Left lobe of liver (tissue), 2 donors: ENCODE data around the gene ASB3. TPM values are rescaled to one million over a fixed set of nuclear protein-coding genes. Genes with fewer than 3 reads are reported as not detected.
"Not testable (repeated sequence)": the region's sequence is repeated elsewhere in the genome, so short reads cannot be mapped to it uniquely, and the experiment has no call there.

Source experiments
- ATAC-seq: fragments of 200-7000 bp; cut with Tn5 transposase; one replicate; pipeline ENCODE4 v1.9.1; 2020; ENCODE audit warnings: mild to moderate bottlenecking, moderate library complexity
- DNase-seq: peaks from one replicate; pipeline ENCODE4 v3.0.0-alpha.2; 2020; ENCODE audit warnings: low spot score
- total RNA-seq: library from RNA; stranded (reverse); gene quantifications from one replicate; pipeline ENCODE4 v1.2.1, GENCODE V29; 2021
- donor health status: DM: no; HTN: no; CAD: no; lungs with moderate emphysema.
- donor health status: DM: no; HTN: yes; CAD: no.

The ASB3 gene
- total RNA-seq, 1 donor from 2014 or later: 5.2 TPM

DNA sequence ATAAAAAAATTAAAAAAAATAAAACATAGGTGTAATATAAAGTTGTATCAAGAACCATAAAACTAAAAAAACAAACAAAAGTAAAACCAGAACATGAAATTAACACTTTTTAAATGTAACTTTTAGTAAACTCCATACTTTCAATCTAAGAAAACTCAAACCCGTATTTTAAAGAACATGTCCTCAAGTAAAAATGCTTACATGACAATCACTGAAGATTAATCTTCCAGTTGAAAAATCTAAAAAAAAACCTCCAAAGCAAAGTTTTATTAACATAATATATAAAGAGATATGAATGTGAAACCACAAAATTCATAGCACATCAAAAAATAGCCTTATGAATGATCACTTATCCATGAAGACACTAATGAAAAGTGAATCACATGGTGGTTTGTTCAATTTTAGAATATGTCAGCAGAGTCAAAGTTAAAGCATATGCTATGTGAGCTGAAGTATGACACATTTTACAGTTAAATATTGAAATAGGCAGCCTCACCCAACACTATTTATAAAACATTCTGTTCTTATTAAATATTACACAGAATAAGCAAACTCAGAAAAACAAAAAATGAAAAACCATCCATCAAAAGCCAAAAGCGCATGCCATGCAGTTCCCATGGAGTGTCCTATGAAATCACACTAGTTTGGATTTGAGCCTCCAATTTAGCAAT, 42.2 kb downstream of the ASB3 start:
- DNase-seq (no peak), ATAC-seq (no peak)

DNA sequence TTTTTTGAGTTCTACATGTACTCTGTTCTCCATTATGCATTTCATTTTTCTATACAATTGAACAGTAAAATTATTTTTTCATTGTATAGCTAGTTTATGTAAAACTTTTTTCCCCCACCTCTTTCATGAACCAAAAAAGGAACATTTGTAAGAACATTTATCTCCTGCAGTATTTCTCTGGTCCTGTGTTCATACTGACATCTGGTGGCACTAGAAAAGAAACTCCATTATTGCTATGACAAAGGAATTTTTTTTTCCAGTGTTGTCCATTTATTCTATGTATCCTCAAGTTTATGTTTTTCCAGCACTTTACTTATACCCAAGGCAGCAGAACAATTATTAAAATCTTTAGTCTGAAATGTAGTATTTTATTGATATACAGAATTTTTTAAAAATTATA, 46.6 kb downstream of the ASB3 start:
- no peak for DNase-seq

DNA sequence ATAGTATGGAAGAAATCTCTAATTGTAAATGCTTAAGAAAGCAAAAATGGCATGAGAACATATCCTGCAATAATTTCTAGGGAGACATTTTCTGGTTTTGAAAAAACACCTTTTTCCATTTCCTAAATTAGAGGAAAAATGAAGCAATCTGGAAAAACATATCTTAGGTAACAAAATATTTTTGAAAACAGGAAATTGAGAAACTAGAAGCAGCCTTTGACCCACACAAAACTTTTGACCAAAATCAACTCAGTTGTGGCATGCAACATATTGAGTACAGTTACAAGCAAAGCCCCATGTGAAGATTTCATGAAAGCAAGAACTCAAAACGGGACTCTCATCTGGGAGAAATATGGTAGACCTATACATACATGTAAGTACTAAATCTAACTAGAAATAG, 47.7 kb downstream of the ASB3 start:
- ATAC-seq: peak; percentile 48
- DNase-seq: no peak

More for the DNA sequence above, 46.6 kb downstream of the ASB3 start:
- ATAC-seq: peak; percentile 64

DNA sequence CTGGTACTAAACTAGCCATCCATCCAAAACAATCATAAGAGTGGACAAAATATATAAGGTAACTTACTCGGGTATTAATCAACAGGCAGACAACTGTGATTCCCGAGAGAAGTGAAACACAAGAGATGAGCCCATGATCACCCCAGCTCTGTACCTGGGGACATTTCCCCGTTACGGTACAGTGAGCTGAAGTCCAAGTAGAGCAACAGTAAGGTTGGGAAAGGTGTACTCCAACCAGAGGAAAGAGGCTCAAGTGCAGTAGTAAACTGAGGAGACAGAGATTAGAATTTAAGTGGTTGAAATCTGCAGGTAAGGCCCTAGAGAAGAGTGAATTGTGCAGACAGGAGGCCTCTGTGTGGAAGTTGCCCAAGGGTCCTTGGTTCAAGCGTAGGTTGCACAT, 49.7 kb downstream of the ASB3 start:
- ATAC-seq: no peak
- no peak for DNase-seq

DNA sequence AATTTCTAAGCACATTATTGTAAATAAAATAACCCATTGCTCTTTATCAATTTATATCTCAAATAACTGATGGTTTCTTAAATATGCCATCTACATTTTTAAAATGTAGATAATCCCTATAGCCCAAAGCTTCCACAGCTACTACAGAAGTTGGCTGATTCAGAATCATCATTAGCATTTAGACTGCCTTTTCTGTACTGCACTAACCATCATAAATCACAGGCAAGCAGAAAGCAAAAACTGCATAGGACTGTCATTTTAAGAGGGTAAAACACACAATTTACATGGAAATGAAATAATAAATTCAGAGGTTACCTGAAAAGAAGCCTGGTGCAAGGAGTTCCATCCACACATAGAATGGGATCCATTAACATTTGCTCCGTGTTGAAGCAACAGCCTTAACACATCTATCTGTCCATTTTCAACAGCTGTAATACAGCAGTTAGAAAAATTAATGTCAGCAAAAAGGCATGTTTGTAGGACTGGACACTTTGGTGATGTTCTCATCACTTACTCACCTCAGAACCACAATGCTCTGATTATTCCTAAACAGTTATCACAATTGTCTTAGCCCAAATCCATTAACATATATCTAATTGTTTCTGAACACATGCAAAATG, 57.5 kb downstream of the ASB3 start:
- DNase-seq: no peak
- ATAC-seq: no peak

DNA sequence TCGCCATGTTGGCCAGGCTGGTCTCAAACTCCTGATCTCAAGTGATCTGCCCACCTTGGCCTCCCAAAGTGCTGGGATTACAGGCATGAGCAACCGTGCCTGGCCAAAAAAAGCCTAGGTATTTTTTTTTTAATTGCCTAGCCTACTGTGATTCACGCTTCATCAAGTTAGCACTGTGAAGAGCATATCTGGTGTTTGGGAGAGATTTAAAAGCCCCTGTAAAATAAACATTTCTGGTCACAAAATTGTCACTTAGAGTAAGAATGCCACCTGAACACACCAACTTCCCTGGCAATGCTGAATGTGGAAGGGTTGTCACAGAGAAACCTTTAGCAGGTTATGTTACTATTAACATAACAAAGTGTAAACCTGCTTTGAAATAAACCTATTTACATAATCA, 58.8 kb downstream of the ASB3 start:
- ATAC-seq (no peak), DNase-seq (no peak)

DNA sequence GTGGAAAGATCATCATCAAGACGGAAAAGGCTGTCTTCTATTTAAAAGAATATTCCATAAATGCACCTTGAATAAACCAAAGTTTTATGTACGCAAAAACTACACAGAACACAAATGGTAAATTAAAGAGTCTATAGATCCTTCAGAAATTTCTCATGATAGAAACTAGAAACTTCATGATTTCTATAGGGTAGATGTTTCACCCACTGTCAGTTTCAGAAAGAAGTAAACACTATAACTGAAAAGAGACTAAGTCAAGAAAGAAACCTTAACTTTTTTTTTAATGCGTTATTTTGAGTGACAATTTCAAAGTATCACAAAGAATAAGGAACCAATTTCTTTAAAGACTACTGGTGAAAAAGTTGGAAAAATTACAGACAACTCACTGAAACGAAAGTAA, 61.1 kb downstream of the ASB3 start:
- ATAC-seq (no peak), DNase-seq (no peak)

DNA sequence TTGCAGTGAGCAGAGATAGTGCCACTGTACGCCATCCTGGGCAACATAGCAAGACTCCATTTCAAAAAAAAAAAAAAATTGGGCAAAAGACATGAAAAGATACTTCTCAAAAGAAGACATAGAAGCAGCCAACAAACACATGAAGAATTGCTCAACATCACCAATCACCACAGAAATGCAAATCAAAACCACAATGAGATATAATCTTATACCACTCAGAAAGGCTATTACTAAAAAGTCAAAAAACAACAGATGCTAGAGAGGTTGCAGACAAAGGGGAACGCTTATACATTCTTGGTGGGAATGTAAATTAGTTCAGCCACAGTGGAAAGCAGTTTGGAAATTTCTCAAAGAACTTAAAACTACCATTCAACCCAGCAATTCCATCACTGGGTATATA, 62.2 kb downstream of the ASB3 start:
- ATAC-seq (no peak), DNase-seq (no peak)

DNA sequence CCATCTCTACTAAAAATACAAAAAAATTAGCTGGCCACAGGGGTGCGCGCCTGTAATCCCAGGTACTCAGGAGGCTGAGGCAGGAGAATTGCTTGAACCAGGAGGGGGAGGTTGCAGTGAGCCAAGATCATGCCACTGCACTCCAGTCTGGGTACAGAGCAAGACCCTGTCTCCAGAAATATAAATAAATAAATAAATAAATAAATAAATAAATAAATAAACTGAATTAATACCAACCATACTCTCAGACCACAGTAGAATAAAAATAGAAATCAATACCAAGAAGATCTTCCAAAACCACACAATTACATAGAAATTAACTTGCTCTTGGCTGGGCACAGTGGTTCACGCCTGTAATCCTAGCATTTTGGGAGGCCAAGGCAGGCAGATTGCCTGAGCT, 65.8 kb downstream of the ASB3 start:
- not testable (repeated sequence) for ATAC-seq, DNase-seq

DNA sequence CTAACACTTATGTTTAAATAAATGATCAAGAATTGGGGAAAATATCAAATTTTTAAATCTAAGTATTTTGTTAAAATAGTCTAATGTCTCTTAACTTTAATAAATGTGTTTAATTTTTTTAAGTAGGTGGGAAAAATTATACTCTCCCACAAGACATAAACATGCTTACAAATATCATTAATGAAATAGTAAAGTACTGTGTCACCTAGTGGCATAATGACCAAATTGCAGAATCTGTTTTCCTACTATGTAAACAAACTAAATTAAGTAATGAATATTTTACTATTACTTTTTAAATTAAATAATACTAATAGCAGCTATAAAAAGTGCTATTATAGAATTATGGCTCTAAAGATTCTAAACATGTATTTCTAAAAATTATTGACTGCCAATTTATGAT, 71.2 kb downstream of the ASB3 start:
- DNase-seq (no peak), ATAC-seq (no peak)

DNA sequence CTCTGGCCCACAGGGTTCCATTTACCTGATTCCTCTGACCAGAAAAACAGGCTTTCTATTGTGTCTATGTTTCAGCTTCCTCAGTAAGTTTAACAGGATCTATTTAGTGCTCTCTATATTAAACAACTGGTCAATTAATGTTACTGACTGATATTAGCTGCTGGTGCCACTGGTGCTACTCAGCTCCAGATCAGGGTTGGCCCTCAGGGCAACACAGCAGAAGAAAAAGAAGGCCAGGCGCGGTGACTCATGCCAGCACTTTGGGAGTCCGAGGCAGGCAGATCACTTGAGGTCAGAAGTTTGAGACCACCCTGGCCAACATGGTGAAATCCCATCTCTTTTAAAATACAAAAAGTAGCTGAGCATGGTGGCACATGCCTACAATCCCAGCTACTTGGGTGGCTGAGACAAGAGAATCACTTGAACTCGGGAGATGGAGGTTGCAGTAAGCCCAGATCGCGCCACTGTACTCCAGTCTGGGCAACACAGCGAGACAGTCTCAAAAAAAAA, 75.4 kb downstream of the ASB3 start:
- no peak for DNase-seq
- no peak for ATAC-seq

DNA sequence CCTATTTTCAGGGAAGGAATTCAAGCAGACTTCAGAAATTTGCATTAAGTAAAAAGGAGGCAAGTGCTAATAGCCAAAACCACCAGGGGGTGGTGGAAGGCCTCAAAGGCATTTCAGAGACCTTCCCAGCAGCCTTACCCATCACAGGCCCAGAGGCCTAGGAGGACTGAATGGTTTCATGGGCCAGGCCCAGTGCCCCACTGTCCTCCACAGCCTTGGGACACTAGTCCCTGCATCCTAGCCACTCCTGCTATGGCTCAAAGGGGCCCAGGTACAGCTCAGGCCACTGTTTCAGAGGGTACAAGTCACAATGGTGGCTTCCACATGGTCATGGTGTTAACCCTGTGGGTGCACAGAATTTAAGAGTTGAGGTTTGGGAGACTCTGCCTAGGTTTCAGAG, 77.8 kb downstream of the ASB3 start:
- no peak for ATAC-seq
- no peak for DNase-seq

DNA sequence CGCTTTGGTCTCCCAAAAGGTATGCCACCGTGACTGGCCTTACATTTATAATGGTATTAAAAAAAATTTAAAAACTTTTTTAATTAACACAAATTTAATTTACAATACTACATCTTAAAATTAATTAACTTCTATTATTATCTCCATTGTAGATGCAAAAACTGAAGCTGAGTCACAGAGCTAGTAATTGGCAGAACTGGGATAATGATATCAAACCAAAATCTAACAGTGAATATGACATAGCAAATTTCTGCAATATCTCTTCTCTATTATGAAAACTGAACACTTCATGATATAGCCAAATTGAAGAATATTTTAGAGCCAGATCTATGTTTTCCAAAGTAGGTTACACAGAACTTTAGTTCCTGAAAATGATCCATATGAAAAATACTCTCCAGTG, 85.5 kb downstream of the ASB3 start:
- DNase-seq (no peak), ATAC-seq (no peak)

DNA sequence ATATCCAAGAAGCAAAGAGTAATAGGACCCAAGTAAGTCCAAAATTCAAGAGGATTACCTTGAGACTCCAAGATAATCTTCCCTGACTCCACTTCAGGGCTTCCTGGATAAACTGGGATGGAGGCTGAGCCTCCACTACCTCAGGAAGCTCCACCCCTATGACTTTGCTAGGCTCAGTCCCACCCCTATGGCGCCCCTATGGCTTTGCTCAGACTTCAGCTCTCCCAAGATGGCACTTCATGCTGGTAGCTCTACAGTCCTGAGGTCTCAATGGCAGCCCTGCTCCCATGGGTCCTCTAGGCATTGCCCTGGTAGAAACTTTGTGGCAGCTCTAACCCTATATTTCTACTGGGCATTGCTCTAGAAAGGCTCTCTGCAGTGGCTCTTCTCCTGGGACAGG, 89.1 kb downstream of the ASB3 start:
- ATAC-seq (no peak), DNase-seq (no peak)

DNA sequence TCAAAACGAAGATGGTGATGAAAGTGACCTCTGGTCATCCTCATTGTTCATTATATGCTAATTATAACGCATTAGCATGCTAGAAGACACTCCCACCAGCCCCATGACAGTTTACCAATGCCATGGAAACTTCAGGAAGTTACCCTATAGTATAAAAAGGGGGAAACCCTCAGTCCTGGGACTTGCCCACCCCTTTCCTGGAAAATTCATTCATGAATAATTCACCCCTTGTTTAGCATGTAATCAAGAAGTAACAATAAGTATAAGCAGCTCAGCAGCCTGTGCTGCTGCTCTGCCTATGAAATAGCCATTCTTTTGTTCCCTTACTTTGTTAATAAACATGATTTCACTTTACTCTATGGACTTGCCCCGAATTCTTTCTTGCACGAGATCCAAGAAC, 89.7 kb downstream of the ASB3 start:
- ATAC-seq: no peak
- no peak for DNase-seq

DNA sequence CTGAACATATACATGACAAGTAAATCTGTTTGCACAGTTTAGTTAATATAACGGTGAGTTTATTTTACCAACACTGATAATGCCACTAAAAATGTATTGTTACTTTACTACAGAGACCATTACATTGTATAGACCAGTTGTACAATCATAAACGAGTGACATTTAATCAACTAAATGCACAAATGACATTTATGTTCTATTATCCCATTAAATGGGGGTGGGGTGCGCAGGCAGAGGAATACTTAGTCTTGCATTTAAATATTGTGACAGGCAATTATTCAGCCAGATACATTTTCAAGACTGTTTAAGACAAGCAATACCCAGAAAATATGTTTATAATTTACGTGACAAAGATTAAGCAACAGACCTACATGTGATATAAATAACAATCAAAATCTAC, 91.2 kb downstream of the ASB3 start:
- no peak for DNase-seq
- ATAC-seq: no peak

DNA sequence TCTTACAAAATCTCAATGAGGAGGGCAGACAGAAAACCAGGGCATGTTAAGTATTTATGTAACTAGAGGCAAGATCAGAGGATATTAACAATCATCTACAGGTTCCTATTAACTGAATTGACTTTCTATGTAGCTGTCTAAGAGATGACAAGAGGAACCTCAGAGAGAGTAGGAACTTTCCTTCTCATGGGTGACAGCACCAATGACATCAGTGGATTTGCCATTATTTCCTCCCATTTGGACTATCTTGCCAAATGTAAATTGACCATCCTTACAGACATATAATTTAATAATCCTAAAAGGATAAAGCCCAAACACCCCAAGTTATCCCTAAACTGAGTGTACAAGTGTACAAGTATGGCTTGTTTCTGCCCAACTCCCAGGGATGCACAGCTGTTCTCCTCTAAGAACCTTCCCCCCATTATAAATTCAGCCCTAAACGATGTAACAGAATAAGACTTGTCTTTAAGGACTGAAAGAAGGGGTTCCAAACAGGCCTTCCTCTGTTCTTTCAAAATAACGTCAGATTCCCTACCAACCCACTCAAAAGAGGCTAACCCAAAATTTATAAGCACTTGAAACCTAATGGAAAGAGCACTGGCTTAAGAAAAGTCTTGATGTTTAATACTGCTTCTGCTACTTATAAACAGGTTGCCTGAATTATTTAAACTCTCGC, 92.5 kb downstream of the ASB3 start:
- DNase-seq (no peak), ATAC-seq (no peak)

DNA sequence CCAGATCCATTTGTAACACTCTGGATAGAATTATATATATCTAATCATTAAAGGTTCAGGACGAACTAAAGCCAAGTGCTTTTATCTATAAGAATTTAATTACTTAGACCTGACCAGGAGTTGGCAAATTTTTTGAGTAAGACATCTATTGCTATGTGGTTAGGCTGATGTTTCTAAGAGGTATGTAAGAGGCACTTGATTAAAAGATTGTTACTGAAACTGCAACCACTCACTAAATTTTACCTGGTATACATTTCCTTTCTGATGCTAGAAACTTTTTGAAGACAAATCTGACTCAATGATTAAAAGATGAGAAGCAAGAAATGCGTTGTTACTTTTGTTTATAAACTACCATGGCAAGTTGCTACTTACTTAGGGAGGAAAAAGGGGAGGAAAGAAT, 95.9 kb downstream of the ASB3 start:
- ATAC-seq: no peak
- no peak for DNase-seq

DNA sequence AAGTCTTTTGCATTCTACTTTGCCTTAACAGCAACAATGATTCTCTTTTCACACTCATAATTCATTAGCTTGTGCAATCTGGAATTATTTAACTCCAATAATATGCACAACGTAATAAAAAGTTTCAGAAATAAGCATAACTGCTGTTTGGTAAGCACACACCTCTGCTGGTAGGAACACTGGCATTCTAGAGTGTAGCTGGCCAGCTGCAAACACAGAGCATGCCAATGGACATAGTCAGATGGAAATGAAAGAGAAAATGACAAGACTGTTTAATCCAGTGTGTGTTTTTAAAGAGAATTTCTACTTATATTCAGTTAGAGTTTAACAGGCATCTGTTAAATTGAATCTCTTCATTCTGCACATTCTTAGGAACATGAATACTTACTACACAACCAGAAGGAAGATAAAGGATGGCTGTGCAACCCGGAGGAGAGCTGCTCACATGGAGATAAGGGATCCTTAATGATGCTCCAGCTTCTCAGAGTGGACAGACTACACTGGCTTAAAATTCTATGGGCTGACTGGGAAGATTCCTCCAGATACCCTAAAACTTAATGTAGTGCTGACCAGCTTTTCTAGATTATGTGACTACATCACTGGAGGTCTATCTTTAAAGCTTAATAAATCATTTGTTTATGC, 113.8 kb downstream of the ASB3 start:
- ATAC-seq: no peak

DNA sequence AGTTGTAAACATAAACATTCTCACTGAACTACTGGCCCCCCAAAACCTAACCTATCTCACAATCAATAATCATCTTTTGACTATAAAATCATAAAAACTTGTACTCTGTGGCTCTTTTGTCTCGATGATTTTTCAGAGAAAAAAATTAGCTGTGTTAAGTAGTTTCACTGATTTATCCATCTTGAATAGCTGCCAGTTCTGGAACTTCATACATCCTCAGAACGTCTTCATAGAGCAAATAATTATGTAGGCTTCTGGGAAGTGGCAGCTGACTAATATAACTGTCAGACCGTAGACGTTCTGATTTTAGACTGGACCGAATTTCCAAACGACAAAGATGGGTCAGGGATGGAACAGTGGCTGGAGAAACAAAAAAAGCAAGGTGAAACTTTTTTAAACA, 116.4 kb downstream of the ASB3 start:
- DNase-seq (no peak), ATAC-seq (no peak)

More for the DNA sequence above, 113.8 kb downstream of the ASB3 start:
- DNase-seq: no peak

DNA sequence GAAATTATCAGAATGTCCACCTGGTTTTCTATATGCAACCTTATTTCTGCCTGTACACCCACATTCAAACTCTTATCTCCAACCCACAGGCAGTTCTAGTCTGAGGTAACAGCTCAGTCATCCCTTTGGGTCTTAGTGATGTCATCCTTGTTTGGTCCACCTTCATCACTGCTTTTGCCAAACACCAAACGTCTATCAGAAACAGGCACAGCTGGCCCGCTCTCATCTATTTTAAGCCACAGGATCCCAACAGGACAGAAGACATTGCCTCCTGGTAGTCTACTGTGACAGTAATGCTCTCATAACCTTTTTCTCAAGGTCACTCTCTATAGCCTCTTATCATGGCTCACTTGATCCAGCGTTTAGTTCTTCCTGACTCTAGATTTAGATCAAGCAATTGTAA, 118.1 kb downstream of the ASB3 start:
- DNase-seq (no peak), ATAC-seq (no peak)

DNA sequence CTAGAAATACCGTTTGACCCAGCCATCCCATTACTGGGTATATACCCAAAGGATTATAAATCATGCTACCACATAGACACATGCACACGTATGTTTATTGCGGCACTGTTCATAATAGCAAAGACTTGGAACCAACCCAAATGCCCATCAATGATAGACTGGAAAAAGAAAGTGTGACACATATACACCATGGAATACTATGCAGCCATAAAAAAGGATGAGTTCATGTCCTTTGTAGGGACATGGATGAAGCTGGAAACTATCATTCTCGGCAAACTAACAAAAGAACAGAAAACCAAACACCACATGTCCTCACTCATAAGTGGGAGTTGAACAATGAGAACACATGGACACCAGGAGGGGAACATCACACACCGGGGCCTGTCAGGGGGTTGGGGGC, 119.6 kb downstream of the ASB3 start:
- not testable (repeated sequence) for DNase-seq, ATAC-seq
